ENCODE results near the gene DCLK1.

Gene DCLK1

DNA sequence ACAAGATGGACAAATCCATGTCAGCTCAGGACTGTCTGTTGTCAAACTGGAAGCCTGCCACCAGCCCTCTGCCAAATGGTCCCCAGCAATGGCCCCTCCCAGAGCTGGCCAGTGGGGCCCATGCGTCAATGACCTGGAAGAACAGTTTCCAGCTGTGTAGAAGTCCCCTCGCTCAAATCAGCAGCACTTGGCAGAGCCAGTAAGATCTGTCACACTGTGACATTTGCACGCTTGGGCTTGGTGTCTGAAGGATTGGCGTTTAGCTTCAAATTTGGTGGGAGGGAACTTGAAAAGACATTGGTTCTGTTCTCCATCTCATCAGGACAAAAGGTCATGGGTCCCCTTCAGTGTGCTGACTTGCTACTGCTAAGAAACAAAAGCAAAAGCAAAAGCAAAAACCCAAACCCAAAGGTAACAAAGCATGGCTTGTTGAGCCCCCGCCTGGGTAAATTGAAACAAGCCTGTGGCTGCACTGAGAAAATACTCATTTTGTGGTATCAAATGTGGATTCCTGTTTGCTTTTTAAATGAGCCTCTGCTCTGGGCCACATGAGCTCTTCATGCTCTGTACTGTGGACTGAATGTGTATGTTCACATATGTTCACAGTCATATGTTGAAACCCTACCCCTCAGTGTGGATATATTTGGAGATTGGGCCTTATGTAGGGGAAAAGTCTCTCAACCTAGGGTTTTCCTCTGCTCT is 401.1 kb downstream of the DCLK1 start:
- Mint-ChIP-seq H3K4me1 (ENCODE audit: low read depth) (no peaks in the 10 kb centered on the region), H3K4me3 (no peak overlapping the region), H3K9me3 (peaks cover 3% of the 10 kb centered on the region), H3K27ac (no peak overlapping the region), H3K36me3 (ENCODE audit: low read depth) (no peaks in the 10 kb centered on the region), H3K27me3 (ENCODE audit: low read depth) (no peaks in the 10 kb centered on the region)
- DNase-seq (ENCODE audit: low spot score): no peak

DNA sequence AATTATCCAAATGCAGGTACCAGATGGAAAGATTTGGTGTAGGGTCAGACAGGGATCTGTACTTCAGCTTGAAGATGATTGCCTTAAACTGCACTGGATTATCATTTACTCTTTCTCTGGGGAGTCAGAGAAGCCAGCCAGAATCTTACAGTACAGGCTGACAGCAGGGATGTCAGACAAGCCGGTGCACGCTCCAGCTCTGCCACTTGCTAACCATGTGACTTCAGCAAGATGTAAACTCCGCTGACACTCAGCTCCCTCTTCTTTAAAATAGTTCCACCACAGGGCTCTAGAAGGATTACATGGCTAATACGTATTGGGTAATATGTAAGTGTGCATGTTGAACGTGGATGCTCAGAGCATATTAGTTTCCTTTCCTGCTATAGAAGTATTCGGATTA is 403.3 kb downstream of the DCLK1 start:
- no peak for DNase-seq (ENCODE audit: low spot score)
- no peaks in the 10 kb centered on the region for H3K27me3 Mint-ChIP-seq (ENCODE audit: low read depth)
- H3K9me3 Mint-ChIP-seq: peaks cover 3% of the 10 kb centered on the region
- H3K36me3 Mint-ChIP-seq (ENCODE audit: low read depth): no peaks in the 10 kb centered on the region
- no peak overlapping the region for H3K27ac Mint-ChIP-seq
- H3K4me1 Mint-ChIP-seq (ENCODE audit: low read depth): no peaks in the 10 kb centered on the region
- H3K4me3 Mint-ChIP-seq: no peak overlapping the region

DNA sequence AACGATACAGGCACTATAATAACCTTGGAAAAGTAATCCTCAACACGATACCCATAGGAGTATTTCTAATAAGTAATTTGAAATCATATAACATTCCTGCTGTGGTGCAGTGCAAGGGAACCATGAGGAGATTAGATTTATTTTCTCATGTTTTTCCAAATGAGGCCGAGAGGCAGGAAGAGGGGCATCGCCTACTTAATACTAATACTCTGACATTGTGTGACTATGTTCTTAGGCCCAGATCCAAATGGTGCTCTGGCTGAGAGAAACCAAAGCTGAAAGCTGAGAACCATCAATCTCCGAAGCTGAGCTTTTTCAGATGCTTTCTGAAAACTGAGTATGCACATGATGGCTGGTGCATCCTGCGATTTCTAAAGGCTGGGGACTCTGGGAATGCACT is 406.7 kb downstream of the DCLK1 start:
- no peak overlapping the region for H3K4me3 Mint-ChIP-seq
- peaks cover 3% of the 10 kb centered on the region for H3K9me3 Mint-ChIP-seq
- H3K4me1 Mint-ChIP-seq (ENCODE audit: low read depth): peaks cover 3% of the 10 kb centered on the region
- H3K36me3 Mint-ChIP-seq (ENCODE audit: low read depth): no peaks in the 10 kb centered on the region
- H3K27me3 Mint-ChIP-seq (ENCODE audit: low read depth): peaks cover 2% of the 10 kb centered on the region
- no peak for DNase-seq (ENCODE audit: low spot score)
- H3K27ac Mint-ChIP-seq: no peak overlapping the region

DNA sequence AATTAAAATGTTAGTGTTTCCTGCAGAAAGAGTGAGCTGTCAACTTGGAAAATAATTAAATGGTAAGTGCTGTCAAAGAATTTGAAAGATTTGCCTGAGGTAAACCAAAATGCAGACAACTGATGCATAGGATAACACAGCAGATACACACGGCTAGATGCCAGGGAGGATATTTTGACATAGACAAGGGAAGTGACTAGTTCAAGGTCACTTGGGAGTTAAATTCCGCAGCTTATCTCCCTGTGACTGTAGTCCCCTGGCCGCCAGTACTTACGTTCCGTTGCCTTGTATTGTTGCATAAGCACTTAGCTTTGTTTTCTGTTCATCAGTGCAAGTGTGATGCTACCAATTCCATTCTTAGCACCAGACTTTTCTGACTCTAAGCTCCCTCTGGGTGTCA is 407.4 kb downstream of the DCLK1 start:
- peaks cover 2% of the 10 kb centered on the region for H3K27me3 Mint-ChIP-seq (ENCODE audit: low read depth)
- no peaks in the 10 kb centered on the region for H3K36me3 Mint-ChIP-seq (ENCODE audit: low read depth)

DNA sequence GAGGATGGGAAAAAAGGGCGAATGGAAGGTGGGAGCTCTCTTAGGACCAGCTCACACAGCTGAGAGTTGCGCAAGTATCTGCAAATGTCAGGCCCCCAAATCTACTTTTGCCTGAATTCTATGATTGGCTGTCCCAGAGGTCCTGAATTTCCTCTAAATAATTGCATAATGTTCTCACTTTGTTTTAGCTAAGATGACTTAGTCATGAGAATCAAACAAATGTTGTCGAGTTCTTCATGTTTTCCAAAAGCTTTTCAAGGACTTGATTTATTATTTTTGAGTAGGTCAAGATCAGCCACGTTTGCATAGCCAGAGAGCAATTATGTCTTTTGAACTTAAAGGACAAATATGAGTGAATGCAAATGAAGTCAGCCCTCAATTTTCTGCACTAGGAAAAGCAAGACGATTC is 408.1 kb downstream of the DCLK1 start:
- H3K4me3 Mint-ChIP-seq: no peak overlapping the region
- H3K9me3 Mint-ChIP-seq: no peaks in the 10 kb centered on the region
- no peaks in the 10 kb centered on the region for H3K36me3 Mint-ChIP-seq (ENCODE audit: low read depth)

More for the DNA sequence above, 407.4 kb downstream of the DCLK1 start:
- Mint-ChIP-seq H3K4me3 (no peak overlapping the region), H3K27ac (no peak overlapping the region), H3K9me3 (peaks cover 3% of the 10 kb centered on the region), H3K4me1 (ENCODE audit: low read depth) (peaks cover 3% of the 10 kb centered on the region)
- no peak for DNase-seq (ENCODE audit: low spot score)

DNA sequence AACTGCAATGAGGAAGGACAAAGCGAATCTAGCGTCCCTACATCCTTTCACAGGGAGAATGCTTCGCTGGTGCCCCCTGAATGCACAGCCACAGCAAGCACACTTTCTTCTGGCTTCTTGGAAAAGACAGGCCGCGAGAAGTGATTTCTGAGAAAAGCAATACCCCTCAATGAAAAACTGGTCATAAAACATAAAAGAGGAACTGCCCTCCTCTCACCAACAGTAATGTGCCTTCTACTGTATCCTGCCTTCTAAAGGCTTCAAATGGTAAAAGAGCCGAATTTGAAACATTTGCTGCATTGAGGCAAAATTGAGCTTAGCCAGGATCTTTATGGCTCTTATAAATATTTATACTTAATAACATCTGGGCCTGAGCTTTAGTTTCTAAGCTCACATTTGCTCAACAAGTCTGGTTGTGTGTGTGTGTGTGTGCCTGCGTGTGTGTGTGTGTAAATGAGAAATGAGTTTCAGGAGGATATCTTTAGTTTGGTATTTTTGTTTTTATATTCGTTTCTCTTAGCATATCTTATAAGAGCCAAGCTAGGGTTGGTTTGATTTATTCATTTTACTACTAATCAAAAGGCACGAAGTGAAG is 408.6 kb downstream of the DCLK1 start:
- Mint-ChIP-seq H3K36me3 (ENCODE audit: low read depth) (no peaks in the 10 kb centered on the region), H3K27me3 (ENCODE audit: low read depth) (peaks cover 2% of the 10 kb centered on the region), H3K4me3 (no peak overlapping the region), H3K27ac (no peak overlapping the region), H3K9me3 (no peaks in the 10 kb centered on the region), H3K4me1 (ENCODE audit: low read depth) (peaks cover 3% of the 10 kb centered on the region)
- no peak for DNase-seq (ENCODE audit: low spot score)

More for the DNA sequence above, 408.1 kb downstream of the DCLK1 start:
- Mint-ChIP-seq H3K27me3 (ENCODE audit: low read depth) (peaks cover 2% of the 10 kb centered on the region), H3K4me1 (ENCODE audit: low read depth) (peaks cover 3% of the 10 kb centered on the region), H3K27ac (no peak overlapping the region)
- DNase-seq (ENCODE audit: low spot score): no peak

DNA sequence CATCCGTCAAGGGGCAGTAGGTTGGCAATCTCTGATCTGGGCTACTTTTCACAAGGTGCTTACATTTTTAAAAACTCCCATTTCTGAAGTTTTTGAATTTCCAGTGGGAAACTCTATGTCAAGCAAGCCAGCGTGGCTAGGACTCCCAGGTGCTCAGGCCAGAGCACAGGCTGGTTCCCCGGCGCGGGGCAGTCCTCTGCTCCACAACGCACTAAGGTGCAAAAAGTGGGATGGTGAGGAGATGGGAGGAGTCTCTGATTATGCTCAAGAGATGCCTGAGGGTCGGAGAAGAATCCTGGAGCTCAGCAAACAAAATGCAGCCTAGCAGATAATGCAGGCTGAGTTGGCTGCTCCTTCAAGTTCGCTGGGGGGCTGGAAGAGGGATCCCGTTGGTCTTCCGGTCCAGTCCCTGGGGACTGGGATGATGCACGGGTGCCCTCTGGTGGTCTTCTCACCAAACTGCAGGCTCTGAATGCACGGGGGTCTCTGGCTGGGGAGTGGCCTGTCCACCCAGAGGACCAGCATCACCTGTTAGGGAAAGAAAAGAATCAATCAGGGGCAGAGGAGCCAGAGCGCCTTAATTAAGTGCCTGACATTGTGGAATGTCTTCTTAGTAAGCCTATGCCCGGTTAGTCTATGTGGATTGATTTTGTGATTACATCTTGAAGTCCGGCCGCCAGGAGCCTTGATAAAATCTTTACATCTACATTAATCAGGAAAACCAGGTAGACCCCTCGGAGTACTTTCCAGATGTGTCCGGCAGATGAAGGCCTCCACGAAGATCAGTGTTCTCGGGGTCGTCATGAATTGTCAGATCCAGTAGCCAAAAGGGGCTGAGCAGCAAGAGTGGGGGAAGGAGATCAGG is 410.3 kb downstream of the DCLK1 start:
- no peak overlapping the region for H3K27ac Mint-ChIP-seq
- no peaks in the 10 kb centered on the region for H3K9me3 Mint-ChIP-seq
- H3K4me1 Mint-ChIP-seq (ENCODE audit: low read depth): peaks cover 3% of the 10 kb centered on the region
- H3K36me3 Mint-ChIP-seq (ENCODE audit: low read depth): no peaks in the 10 kb centered on the region
- peak; percentile 7 for DNase-seq (ENCODE audit: low spot score)
- peaks cover 2% of the 10 kb centered on the region for H3K27me3 Mint-ChIP-seq (ENCODE audit: low read depth)
- no peak overlapping the region for H3K4me3 Mint-ChIP-seq

DNA sequence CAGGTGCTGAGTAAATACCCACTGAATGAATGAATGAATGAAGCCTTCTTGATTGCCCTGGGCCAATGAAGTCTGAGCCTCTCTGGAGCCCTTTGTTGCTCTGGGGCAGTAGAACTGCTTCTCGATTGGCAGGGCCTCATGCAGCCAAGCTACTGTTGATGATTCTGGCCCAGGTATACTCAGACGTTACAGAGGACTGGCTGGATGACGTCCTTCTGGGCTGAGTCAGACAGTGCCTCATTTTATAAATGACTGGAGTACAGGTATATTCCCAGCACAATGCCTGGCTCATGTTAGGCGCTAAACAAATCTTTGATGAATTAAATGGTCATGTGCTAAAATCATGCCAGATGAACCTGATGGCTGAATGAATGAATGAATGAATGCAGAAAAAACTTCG is 410.9 kb downstream of the DCLK1 start:
- Mint-ChIP-seq H3K27me3 (ENCODE audit: low read depth) (peaks cover 2% of the 10 kb centered on the region), H3K9me3 (no peaks in the 10 kb centered on the region), H3K27ac (no peak overlapping the region), H3K4me1 (ENCODE audit: low read depth) (peaks cover 3% of the 10 kb centered on the region), H3K4me3 (no peak overlapping the region), H3K36me3 (ENCODE audit: low read depth) (no peaks in the 10 kb centered on the region)
- no peak for DNase-seq (ENCODE audit: low spot score)
